B cell (primary cell): ENCODE results near the gene NPAS2. TPM values are rescaled to one million over a fixed set of nuclear protein-coding genes. Genes with fewer than 3 reads are reported as not detected.

Experiments used
- ATAC-seq: fragments of 200-7000 bp; cut with Tn5 transposase; one replicate; pipeline ENCODE4 v1.10.0; 2021; ENCODE audit warnings: low read depth, mild to moderate bottlenecking, moderate number of reproducible peaks, moderate library complexity
- CTCF ChIA-PET: fragments of 350-600 bp; sonication (Branson Sonifier 250); formaldehyde crosslinking; loops from one replicate; lab custom pipeline; 2021; ENCODE audit warnings: antibody characterized with exemption, inconsistent platforms; lab: Charles Lee
- POLR2A ChIA-PET: fragments of 350-600 bp; sonication (Branson Sonifier 250); formaldehyde crosslinking; loops from one replicate; lab custom pipeline; 2021; ENCODE audit warnings: antibody characterized with exemption; lab: Charles Lee
- DNase-seq: peaks from one replicate; pipeline ENCODE4 v3.0.0; 2013
- H2AFZ ChIP-seq: 2 replicates; pipeline ENCODE4 v1.6.1; 2012; ENCODE audit warnings: mild to moderate bottlenecking, low read depth, low read length; ENCODE audit not compliant: insufficient read depth, poor library complexity, severe bottlenecking
- H3K27ac ChIP-seq, 2 donors: 1 replicate in 1 of 2; 2 replicates in 1 of 2; pipeline ENCODE4 v1.5.1; 2012 to 2013; ENCODE audit warnings: low read length in 2 of 2, mild to moderate bottlenecking in 2 of 2, moderate library complexity in 1 of 2
- H3K27me3 ChIP-seq, 4 experiments: fragments of 200-600 bp in 1 of 4; sonication (generic) in 1 of 4; replicated peaks in 1 of 4; 1 replicate in 2 of 4; 2 replicates in 2 of 4; pipeline versions ENCODE4 v1.6.1 to v1.7.0; 2013 to 2016; ENCODE audit warnings: low read length in 3 of 4, mild to moderate bottlenecking in 2 of 4, mixed read lengths in 1 of 4, moderate library complexity in 1 of 4; ENCODE audit not compliant: insufficient read depth in 4 of 4, control insufficient read depth in 3 of 4; ENCODE audit errors: control extremely low read depth in 1 of 4
- H3K36me3 ChIP-seq, 2 experiments: replicated peaks in 1 of 2; 1 replicate in 1 of 2; 2 replicates in 1 of 2; pipeline versions ENCODE4 v1.6.1 to v1.7.1; 2013; ENCODE audit warnings: low read length in 1 of 2; ENCODE audit not compliant: insufficient read depth in 2 of 2, control insufficient read depth in 1 of 2; ENCODE audit errors: control extremely low read depth in 1 of 2, extremely low read depth in 1 of 2
- H3K4me1 ChIP-seq, 2 donors: fragments of 200-600 bp in 1 of 2; sonication (generic) in 1 of 2; 1 replicate in 1 of 2; 2 replicates in 1 of 2; pipeline versions ENCODE4 v1.5.1 to v1.6.1; 2013 to 2017; ENCODE audit warnings: low read length in 2 of 2; ENCODE audit not compliant: control insufficient read depth in 2 of 2, insufficient read depth in 2 of 2
- H3K4me2 ChIP-seq: replicated peaks from 2 replicates; pipeline ENCODE3; 2012; ENCODE audit warnings: mild to moderate bottlenecking, low read depth, low read length; ENCODE audit not compliant: poor library complexity, severe bottlenecking
- H3K4me3 ChIP-seq, 5 experiments: fragments of 200-600 bp in 1 of 5; sonication (generic) in 1 of 5; 1 replicate in 3 of 5; 2 replicates in 2 of 5; pipeline versions ENCODE4 v1.5.1 to v1.7.0; 2011 to 2016; ENCODE audit warnings: low read length in 4 of 5, mild to moderate bottlenecking in 4 of 5, low read depth in 2 of 5, control low read depth in 1 of 5, moderate library complexity in 1 of 5; ENCODE audit not compliant: insufficient read depth in 1 of 5; ENCODE audit errors: control extremely low read depth in 1 of 5, extremely low read depth in 1 of 5
- H3K79me2 ChIP-seq: fragments of 200-600 bp; sonication (generic); one replicate; pipeline ENCODE4 v1.6.0; 2016; ENCODE audit warnings: low read length; ENCODE audit not compliant: control insufficient read depth, insufficient read depth
- H3K9ac ChIP-seq: fragments of 200-600 bp; sonication (generic); 2 replicates; pipeline ENCODE4 v1.6.1; 2017; ENCODE audit warnings: mild to moderate bottlenecking, low read length, moderate library complexity
- H3K9me3 ChIP-seq, 3 donors: one replicate each; pipeline versions ENCODE4 v1.6.1 to v1.7.1; 2013; ENCODE audit warnings: low read length in 2 of 3; ENCODE audit not compliant: control insufficient read depth in 2 of 3, insufficient read depth in 1 of 3; ENCODE audit errors: control extremely low read depth in 1 of 3
- H4K20me1 ChIP-seq: 2 replicates; pipeline ENCODE4 v1.6.0; 2012; ENCODE audit warnings: mild to moderate bottlenecking, low read length; ENCODE audit not compliant: insufficient read depth, control insufficient read depth, poor library complexity, severe bottlenecking
- H3K27ac Mint-ChIP-seq: one replicate; pipeline ENCODE4 v1.8.0; 2021; ENCODE audit warnings: mixed read lengths
- H3K27me3 Mint-ChIP-seq: one replicate; pipeline ENCODE4 v1.8.0; 2021; ENCODE audit warnings: mixed read lengths
- H3K4me1 Mint-ChIP-seq: one replicate; pipeline ENCODE4 v1.8.0; 2021; ENCODE audit warnings: mixed read lengths
- H3K4me3 Mint-ChIP-seq: one replicate; pipeline ENCODE4 v1.8.0; 2021; ENCODE audit warnings: mixed read lengths
- H3K9me3 Mint-ChIP-seq: one replicate; pipeline ENCODE4 v1.8.0; 2022; ENCODE audit warnings: mixed read lengths; ENCODE audit not compliant: insufficient read depth
- EZH2 ChIP-seq: IDR thresholded peaks from 2 replicates; pipeline ENCODE4 v1.6.1; 2012; ENCODE audit warnings: borderline replicate concordance, low read depth, mild to moderate bottlenecking, moderate library complexity, low read length; ENCODE audit not compliant: insufficient read depth, poor library complexity, severe bottlenecking
- WGBS: methylation state at CpG from one replicate; pipeline ENCODE4 v1.1.5; 2013; ENCODE audit warnings: missing lambda C conversion rate; ENCODE audit not compliant: insufficient coverage; 5-methylcytosine and 5-hydroxymethylcytosine counted together
- intact Hi-C: fragments of 100-400 bp; cut with micrococcal nuclease; formaldehyde crosslinking; loops from one replicate; pipeline ENCODE4 v1.10.0; 2022
- polyA plus RNA-seq: library from polyadenylated mRNA; depleted of rRNA; stranded (reverse); fragments of >200 nt; gene quantifications from 2 replicates; pipeline ENCODE4 v1.2.3, GENCODE V29; 2012
- total RNA-seq, 2 donors: library from RNA; stranded (reverse); fragments of 120-200 nt in 1 of 2; gene quantifications; 1 replicate in 1 of 2; 2 replicates in 1 of 2; pipeline versions ENCODE4 v1.2.3 to v1.2.4, GENCODE V29; 2013 to 2022
- TF ChIP-seq, protein P1 (sequence below): fragments of 200-600 bp; IDR thresholded peaks from one replicate; pipeline ENCODE4 v1.8.0; 2022; ENCODE audit warnings: antibody characterized with exemption, mild to moderate bottlenecking

The NPAS2 gene
- total and polyA plus RNA-seq, 2 donors (not counting 1 experiment from before 2014, with no cell fraction given): not detected

DNA sequence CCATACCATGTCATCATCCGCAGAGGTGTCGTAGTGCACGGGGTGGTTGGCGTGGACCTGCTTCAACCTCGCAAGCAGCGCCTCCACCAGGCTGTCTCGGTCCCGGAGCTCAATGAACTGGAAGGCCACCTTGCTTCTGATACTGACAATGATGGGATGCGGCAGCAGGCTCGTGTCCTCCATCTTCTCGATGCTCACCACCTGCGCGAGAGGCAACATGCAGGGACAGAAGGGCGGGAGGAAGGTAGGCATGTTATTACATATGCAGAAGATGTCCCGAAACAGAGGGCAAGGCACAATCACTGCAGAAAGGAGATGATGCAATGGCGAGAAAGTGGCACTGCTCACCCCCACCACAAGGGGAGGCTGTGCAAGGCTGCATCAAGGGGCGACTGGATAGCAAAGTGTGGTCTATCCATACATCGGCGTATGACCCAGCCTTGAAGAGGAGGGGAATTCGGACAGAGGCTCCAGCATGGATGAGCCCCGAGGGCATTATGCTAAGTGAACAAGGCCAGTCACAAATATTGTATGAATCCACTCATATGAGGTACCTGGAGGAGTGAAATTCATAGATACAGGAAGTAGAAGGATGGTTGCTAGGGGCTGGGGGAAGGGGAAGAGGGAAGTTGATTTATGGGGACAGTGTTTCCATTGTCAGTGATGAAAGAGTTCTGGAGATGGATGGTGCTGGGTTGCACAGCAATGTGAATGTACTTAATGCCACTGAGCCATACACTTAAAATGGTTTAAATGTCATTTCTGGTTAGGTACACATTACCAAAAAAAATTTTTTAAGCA, 218.7 kb downstream of the NPAS2 start:
- TF ChIP-seq, protein P1, sequence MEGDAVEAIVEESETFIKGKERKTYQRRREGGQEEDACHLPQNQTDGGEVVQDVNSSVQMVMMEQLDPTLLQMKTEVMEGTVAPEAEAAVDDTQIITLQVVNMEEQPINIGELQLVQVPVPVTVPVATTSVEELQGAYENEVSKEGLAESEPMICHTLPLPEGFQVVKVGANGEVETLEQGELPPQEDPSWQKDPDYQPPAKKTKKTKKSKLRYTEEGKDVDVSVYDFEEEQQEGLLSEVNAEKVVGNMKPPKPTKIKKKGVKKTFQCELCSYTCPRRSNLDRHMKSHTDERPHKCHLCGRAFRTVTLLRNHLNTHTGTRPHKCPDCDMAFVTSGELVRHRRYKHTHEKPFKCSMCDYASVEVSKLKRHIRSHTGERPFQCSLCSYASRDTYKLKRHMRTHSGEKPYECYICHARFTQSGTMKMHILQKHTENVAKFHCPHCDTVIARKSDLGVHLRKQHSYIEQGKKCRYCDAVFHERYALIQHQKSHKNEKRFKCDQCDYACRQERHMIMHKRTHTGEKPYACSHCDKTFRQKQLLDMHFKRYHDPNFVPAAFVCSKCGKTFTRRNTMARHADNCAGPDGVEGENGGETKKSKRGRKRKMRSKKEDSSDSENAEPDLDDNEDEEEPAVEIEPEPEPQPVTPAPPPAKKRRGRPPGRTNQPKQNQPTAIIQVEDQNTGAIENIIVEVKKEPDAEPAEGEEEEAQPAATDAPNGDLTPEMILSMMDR: no peak
- TF ChIP-seq EZH2: no peak
- POLR2A ChIA-PET: no interaction called here
- no peak for ATAC-seq
- H2AFZ ChIP-seq: no peak overlapping the region
- no peaks in the 10 kb centered on the region for H3K9me3 ChIP-seq
- H3K4me1 ChIP-seq: peaks cover 0 to 7% of the 10 kb centered on the region in 2 donors
- CTCF ChIA-PET: interaction anchor here (1.0 to 5.9 kb wide), 2 partner anchors 166 to 176 kb away, joined by 3 to 87 read pairs; no protein-coding TSS in a partner anchor
- H3K27ac ChIP-seq: no peak overlapping the region
- DNase-seq: no peak
- intact Hi-C loops: no loop called here
- Mint-ChIP-seq H3K27ac (no peak overlapping the region), H3K27me3 (no peaks in the 10 kb centered on the region), H3K4me3 (no peak overlapping the region), H3K4me1 (peaks cover 2% of the 10 kb centered on the region), H3K9me3 (no peaks in the 10 kb centered on the region)
- H4K20me1 ChIP-seq: no peaks in the 10 kb centered on the region
- H3K9ac ChIP-seq: no peak overlapping the region
- H3K36me3 ChIP-seq: no peaks in the 10 kb centered on the region
- no peak overlapping the region for H3K4me2 ChIP-seq
- WGBS: 89% methylated on average over 19 of the region's 21 CpGs
- H3K4me3 ChIP-seq: no peak overlapping the region
- no peaks in the 10 kb centered on the region for H3K79me2 ChIP-seq
- H3K27me3 ChIP-seq: no peaks in the 10 kb centered on the region

DNA sequence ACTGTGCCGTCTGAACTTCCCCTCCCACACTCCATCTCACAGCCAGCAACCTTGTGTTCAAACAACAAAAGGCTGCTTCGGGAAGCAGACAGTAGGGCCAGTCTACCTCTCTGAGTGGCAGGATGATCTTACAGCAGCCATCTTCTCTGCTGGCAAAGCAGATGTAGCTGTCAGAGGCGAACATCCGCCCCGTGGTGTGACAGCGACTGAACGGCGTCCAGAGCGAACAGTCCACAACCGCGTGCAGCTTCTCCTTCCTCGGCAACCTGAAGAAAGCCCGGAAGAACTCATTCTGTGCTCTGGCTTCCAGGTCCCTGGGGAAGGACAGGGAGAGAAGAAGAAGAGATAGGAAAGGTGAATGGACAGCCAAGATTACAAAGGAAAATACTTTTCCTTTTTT, 220.1 kb downstream of the NPAS2 start:
- no peak overlapping the region for H3K27ac Mint-ChIP-seq
- H3K4me3 Mint-ChIP-seq: no peak overlapping the region
- TF ChIP-seq, protein P1: no peak
- no peak for TF ChIP-seq EZH2
- H3K36me3 ChIP-seq: no peaks in the 10 kb centered on the region
- H3K79me2 ChIP-seq: no peaks in the 10 kb centered on the region
- peaks cover 0 to 10% of the 10 kb centered on the region in 2 donors for H3K4me1 ChIP-seq
- H3K9me3 Mint-ChIP-seq: no peaks in the 10 kb centered on the region
- no peak overlapping the region for H3K4me3 ChIP-seq
- POLR2A ChIA-PET: no interaction called here
- no peak for DNase-seq
- H3K4me1 Mint-ChIP-seq: peaks cover 11% of the 10 kb centered on the region
- H2AFZ ChIP-seq: no peak overlapping the region
- no peak for ATAC-seq
- intact Hi-C loops: no loop called here
- no peak overlapping the region for H3K27ac ChIP-seq
- H4K20me1 ChIP-seq: no peaks in the 10 kb centered on the region
- H3K4me2 ChIP-seq: no peak overlapping the region
- WGBS: 96% methylated on average over 12 of the region's 13 CpGs
- CTCF ChIA-PET: interaction anchor here (5.9 kb wide), 1 partner anchor 164 kb away, joined by 87 read pairs; no protein-coding TSS in a partner anchor
- no peaks in the 10 kb centered on the region for H3K27me3 Mint-ChIP-seq
- H3K9me3 ChIP-seq: no peaks in the 10 kb centered on the region
- no peaks in the 10 kb centered on the region for H3K27me3 ChIP-seq
- H3K9ac ChIP-seq: no peak overlapping the region
